ENCODE results near the gene MTCL1.
"Not testable (repeated sequence)": the region's sequence is repeated elsewhere in the genome, so short reads cannot be mapped to it uniquely, and the experiment has no call there.

MTCL1 gene

DNA sequence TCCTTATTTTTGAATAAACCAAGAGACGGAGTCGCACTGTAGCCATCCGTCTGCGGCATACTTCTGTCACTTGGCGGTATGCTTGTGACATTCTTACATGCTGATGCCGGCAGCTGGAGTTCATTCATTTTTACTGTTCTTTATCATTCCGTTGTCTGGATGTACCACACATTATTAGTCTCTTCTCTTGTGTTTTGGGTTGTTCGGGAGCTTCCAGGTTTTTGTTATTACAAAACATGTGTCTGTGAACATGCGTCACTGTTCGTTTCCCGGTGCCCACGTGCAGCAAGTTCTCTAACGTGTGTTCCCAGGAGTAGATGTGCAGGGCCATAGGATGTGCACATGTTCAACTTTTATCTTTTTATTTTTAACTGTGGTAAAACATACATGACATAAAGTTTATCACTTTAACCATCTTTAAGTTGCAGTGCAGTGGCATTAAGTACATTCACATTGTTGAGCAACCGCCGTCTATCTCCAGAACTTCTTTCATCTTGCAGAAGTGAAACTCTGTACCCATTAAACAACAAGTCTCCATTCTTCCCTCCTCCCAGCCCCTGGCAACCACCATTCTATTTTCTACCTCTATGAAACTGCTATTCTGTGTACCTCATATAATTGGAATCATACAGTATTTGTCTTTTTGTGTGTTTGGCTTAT lies 40.1 kb downstream of the MTCL1 start:
- DNase-seq = no peak

DNA sequence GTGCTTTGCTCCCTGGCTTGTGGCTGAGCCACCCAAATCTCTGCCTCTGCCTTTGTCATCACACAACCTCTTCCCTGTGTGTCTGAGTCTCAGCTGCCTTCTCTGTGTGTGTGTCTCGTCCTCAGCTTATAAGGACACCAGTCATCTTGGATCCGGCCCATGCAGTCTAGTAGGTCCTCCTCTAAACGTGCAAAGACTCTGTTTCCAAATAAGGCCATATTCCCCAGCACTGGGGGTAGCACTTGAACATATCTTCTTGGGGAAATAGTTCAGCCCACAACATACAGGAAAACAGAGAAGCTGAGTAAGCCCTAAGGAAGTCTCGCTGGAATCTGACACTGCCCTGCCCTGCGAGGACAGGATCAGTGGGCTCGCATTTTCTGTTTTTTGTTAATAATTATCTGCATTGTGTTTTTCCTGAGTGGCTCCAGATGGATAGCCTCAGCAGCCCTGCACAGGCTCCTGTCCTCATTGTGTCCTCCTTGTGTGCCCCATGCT lies 42.1 kb downstream of the MTCL1 start:
- DNase-seq = no peak

DNA sequence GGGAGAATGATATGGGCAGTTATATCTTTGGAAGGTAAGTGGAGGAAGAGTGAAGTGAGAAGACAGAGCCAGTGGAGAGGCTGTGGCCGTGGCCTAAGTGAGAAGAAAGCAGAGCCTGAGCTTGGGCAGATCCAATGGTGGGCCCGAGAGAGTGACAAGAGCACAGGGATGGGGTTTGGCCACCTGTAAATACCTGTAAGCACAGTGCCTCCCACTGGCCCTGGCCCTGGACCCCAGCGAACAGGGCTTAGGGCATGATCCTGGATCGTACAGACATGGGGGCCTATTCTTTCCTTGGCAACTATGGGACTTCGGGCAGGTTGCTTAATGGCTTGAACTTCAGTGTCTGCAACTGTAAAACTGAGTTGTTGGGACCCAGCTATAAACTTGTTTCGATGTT lies 44.1 kb downstream of the MTCL1 start:
- DNase-seq = no peak

DNA sequence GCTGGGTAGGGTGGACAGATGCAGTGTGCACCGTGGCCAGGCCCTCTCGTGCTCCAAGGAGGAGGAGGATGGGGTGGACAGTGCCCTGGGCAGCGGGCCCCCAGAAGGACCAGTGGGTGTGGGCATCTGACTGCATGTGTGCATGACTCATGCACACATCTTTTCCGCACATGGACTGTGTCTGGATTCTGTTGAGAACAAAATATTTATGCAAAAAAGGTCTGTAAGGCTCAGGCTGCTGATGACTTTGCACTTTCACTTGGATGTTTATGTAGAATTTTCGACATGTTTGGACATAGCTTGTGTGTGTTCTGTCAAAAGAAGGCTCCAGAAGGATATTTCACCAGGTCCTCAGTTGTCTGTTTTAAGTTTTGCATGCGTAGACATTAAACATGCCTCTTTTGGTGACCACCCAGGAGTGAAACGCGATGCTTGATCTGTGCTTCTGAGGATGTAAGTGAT lies 45.6 kb downstream of the MTCL1 start:
- no peak for DNase-seq

DNA sequence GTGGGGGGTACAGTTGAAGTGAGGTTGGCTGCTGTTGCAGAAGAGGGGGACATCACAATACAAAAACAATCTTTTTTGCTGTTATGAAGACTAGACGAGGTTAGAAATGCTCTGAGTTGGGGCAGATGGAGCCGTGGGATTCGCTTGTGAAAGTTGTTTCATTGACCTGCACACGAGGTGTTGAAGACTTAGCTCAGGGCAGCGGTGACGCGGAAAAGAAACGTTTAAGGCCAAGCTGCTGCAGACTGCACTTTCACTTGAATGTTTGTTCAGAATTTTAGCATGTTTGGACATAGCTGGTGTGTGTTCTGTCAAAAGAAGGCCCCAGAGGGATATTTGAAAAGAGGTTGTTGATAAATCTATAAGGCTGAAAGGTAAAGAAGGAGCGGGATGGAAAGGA lies 46.3 kb downstream of the MTCL1 start:
- no peak for DNase-seq

DNA sequence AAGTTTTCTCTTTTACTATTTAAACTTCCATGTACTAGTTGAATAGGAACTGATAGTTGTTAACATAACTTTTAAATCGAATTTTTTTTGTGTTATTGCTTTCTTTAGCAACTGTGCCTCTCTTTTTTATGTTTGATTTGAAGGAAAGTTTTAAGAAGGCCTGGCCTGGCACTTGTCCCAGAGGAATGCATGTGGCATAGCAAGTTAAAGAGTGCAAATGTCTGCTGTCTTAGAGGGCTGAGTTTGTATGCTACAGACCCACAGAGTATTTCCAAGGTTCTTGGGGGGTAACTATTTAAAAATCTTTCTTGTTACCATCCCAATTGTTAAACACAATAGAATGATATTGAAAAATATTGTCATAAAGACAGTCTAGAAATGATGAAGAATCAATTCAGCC lies 47.0 kb downstream of the MTCL1 start:
- no peak for DNase-seq

DNA sequence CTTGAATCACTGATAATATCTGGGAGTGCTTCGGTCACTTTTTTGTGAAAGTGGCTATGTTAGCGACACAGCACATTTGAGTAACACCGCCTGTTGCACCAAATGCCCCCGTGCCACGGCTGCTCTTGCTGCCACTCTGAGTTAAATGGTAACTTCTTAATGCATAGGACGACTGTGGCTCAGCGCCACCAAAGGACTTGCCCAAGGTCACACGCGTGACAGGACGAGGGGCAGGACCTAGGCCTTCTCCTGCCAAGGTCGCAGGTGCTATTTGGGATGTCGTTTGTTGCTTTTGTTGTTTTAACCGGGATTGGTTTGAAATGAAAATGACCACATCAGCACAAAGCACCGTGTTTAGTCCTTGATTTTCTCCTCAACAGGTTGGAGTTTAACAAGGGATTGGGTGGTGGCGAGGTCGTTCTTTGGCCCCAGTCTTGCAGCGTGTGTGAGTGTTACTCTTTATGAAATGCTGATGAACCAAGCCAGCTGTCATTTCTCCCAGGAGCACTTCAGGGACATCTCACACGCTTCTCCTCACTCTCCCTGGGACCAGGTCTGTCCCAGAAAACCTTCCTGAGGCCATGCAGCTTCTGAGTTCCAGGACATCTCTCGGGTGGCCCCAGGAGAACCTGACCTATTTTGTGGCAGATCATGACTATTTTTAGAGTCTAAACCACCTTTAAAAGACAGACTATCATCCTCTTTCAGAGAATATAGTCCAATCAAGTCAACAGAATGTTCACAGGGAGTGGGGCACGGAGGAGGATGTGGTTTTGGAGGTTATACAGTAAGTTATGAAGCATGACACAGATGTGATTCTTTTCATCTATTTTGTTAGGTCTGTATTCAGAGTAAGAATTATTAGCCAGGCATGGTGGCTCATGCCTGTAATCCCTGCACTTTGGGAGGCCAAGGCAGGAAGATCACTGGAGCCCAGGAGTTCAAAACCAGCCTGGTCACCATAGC lies 49.9 kb downstream of the MTCL1 start:
- DNase-seq = peak; percentile 61 to 72

DNA sequence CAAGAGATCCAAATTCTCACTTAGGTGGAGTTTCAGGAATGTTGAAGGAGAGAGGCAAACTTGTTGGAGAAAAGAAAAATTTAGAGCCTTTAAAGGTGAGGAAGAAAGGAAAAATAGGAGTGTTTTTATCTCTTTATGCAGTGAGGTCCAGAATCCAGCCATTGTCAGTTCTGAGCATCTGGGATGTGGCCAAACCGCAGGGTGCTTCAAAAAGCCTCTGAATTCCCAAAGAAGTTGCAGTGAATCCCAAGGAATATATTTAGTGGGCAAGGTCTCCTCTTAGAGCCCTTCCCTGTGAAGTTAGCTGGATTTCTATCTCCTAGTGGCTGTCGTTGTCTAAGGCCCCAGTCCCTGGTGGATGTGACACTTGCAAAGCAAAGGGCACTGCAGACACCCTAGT lies 51.2 kb downstream of the MTCL1 start:
- DNase-seq = no peak

DNA sequence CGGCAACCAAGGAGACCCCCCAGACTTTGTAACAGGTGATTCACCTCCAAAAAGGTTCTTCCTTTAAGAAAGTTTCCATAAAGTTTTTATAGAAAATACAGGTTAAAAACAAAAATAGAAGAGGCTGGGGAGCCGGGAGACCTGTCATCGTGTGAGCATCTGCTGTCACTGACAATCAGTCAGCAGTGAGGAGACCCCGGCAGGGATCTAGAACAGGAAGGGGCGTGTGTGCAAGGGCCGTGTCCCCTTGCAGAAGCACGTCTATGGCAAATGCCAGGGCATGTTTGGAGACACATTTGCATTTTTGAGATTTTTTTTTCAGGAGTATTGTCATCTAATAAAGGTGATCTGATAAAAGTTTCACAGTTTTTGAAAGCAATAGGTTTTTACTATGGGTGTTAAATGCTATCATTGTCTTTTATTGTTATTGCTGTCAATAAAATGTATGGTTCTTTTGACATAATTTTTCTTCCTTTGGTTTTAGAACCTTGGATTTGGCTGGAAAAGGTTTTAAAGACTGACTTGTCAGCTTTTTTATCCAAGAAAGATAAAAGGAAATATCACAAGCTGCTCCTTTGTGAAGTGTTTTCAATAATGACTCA lies 52.1 kb downstream of the MTCL1 start:
- DNase-seq = no peak

DNA sequence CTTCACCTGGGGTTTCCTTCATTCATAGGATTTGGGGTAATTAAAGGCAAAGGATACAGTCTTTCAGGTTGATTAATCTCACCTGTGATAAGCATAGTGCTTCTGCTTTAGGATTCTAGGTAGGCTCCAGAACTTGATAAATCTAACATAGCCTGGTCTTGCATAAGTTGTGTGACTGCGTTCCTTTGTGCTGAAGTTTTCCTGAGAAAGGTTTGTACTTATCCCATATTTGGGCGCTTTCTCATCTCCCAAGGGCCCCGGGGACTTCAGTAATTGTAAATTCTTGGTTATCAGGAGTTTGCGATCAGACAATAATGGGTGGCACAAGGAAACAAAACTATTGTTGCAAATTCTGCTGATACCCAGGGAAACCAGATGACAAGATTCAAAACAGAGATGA lies 53.1 kb downstream of the MTCL1 start:
- DNase-seq = no peak

DNA sequence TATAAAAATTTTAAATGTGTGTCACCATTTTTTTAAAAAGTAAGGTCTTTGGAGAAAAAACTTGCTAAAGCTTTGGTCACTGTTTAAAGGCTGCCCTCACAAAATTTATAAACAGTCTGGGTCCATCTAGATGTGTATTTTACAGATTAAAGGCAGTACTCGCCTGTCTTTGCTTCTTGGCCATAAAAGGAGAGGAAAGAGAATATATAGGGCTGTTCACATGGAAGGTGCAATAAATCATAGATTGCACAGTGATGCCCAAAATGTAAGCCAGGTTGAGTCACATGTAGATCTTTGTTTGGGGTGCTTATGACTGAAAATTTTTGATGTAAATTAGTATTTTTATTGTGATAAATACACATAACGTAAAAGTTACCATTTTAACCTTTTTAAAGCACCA lies 55.6 kb downstream of the MTCL1 start:
- DNase-seq = no peak

DNA sequence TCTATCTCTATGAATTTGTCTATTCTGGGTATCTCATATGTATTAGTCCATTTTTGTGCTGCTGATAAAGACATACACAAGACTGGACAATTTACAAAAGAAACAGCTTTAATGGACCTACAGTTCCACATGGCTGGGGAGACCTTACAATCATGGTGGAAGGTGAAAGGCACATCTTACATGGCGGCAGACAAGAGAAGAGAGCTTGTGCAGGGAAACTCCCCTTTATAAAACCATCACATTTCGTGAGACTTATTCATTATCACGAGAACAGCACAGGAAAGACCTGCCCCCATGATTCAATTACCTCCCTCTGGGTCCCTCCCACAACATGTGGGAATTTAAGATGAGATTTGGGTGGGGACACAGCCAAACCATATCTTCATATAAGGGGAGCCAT lies 56.2 kb downstream of the MTCL1 start:
- DNase-seq = not testable (repeated sequence)

DNA sequence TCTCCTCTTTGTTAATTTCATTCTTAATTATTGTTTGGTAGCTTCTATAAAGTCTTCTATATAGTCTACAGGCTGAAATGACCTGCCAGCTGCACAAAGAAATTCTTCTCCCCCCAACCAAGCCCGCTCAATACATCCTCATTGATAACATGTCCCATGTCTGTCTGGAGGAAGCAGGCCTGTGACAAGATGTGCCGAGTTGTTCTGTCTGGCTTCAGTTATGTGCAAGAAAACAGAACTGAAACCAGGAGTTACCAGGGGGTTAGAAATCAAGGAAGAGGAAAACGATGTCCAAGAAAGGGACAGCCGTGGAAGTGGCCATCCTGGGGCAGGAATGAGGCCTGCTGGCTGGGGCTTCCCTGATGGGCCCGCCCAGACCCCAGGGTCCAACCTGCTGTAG lies 57.6 kb downstream of the MTCL1 start:
- DNase-seq = no peak

DNA sequence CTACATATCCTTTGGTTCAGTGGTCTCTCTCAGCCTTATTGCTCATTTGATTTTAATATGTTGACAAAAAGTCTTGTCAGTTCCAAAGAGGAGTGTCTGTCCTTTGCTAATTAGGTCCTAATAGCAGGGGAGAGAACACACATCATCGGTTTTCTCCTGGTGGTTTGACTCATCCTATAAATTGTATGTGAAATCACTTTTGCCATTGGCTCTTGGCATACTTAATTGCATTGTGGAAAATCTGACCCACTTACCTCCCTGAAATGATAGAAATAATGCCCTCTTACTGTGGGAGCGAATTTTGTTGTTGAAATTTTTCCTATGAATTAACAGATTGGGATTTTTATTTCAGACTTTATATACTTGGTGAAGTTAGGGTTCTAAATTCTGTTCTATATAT lies 58.3 kb downstream of the MTCL1 start:
- no peak for DNase-seq

DNA sequence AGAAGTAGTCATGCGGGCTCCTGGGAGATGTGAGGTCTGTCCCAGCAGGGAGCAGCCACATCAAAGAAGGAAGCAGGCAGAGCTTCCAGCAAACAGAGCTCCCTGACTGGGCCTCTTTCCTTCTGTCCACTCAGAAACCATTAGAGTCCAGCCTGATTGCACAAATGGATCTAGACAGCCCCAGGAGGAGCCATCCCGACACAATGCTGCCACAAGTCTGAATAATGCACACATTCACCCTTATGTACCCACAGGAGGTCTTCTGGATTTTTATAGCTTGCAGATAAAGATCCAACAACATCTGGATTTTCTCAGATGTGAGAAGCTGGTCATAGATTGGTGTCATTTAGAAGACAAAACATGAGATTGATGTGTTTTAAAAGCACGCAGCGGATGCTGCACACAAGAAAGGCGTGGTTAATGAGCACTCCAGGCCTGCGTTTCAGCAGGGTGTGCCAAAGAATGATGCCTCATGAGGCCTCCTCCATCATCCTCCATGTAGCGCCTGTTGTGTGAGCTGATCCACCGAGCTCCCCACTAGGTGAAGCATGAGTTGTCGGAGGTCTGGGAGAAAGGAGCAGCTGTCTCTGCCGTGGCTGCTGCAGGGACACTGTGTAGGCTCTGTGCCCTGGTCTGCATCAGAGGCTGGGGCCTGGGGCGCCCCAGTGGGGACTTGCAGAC lies 60.6 kb downstream of the MTCL1 start:
- DNase-seq = no peak

DNA sequence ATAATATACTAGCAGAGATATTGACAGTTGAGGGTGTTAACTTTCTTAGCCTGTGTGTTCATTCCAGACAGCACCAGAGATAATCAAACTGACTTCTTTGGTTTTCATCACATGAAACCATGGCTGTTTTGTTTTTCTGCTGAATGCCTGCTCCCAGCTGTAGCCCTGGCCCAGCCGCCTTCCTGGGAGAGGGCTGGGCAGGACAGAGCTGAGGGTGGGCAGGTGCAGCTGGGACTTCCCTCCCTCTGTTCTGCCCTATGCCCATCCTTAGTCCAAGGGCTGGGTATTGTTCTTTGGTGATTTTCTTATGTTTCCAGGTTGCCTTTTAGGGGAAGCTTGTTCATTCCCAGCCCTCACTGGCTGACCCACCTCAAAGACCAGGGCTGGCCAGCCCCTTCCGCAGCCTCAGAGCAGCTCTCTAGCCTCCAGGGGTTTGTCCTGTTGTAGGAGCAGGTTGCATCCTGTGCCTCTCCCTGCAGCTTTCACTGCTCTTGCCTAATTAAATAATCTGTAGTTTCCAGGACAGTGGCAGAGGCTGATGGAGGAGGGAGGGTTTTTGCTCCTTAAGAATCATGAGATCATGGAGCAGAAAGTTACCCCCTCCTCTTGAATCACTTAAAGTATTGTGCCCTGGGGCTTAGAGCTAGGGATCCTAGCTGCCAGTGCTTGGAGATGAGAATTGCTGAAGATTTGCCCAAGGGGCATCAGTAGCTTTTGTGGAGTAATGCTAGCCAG lies 61.4 kb downstream of the MTCL1 start:
- DNase-seq = no peak

DNA sequence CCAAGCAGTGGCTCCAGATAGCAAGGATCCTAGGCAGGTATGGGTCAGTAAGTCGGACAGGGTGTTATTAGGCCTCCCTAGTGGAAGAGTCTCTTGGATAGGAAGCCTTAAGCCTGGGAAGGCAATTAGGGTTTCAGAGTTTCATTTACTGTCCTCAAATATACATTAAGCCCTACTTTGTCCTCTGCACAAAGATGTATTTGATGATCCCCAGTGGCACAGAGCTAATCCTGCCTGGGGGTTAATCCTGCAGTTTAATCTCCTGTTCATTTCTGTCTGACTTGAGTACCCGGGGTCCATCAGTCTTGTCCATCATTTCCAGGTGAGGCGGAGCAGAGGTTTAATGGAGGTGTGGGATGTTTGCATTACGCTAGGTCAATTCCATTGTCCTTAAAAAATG lies 62.0 kb downstream of the MTCL1 start:
- no peak for DNase-seq

DNA sequence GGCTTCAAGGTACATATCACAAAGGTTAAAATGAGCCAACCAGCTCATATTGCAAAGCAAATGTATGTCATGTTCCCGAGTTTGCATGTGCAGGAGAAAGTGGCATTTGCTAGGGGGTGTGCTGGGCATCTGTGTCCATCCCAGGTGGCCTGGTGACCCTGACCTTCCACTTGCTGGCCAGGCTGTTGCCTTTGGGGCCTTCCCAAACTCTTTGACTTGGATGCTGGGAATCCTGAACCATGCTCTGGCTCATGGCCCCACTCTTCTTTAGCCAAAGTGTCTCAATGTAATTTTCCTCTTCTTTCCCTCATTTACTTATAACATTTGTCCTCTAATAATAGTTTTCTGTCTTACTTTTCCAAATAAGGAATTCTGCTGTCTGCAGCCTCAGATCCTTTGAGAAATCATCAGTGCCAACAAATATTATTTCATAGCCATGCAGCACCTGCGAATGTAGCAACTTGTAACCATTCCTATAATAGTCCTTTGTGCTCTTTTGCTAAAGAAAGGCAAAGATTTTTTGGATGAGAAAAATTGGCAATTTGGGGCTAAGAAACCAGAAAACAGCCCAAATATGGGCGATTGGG lies 64.2 kb downstream of the MTCL1 start:
- DNase-seq = no peak

DNA sequence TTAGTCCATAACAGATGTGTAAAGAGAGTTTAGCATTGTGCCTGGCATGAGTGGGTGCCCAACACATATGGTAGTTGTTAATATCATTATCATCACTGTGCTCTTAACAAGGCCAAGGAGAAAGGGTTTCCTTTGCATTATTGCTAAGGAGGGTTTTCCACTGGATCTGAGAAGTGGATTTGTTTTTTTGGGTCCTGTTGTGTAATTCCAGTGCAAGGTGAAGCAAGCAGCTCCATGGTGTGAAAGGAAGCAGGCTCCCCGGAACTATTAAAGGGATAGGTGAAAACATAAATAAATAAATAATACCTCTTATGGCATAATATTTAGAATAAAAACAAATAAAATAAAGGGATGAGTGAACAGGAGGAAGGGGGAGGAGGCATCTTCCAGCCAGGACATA lies 65.3 kb downstream of the MTCL1 start:
- no peak for DNase-seq

DNA sequence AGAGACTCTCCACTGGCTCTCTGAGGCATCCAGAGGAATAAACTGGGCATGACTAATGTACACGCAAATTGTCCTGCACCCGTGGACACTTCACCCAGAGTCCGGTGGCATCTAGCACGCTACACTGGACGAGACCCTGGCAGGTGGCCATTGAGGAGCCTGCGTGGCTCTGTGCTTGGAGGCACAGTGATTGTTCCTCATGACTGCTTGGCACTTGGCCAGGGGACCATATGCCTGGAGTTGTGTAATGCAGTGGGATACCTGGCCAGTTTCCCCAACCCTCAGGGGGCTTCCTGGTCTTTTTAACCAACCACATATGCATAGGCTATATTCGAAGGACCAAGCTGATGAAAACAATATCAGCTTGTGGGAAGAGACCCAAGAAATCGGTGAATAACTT lies 66.6 kb downstream of the MTCL1 start:
- DNase-seq = no peak

DNA sequence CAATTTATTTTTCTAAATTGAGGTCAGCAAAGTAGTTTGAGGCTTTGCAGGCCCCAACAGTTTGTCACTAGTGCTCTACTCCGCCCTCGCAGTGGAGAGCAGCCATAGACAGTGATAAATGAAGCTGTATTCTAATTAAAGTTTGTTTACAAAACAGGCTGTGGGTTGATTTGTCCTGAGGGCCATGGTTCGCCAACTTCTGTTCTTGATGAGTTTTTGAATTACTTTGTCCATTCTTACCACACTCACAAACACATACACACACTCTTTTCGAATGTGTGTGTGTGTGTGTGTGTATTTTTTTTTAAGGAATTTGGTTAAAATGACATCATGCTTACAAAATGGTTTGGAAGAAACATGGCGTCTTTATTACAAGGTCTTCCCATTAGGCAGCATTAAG lies 68.6 kb downstream of the MTCL1 start:
- DNase-seq = no peak

All from CD4-positive, alpha-beta T cell treated with Interleukin-4 for 1 hour (primary cell).